HepG2 (cell line): Measurements from ENCODE around the gene UBAC2. TPM values are rescaled to one million over a fixed set of nuclear protein-coding genes. Genes with fewer than 3 reads are reported as not detected.

Experiments
- ATAC-seq: fragments of 200-7000 bp; cut with Tn5 transposase; 3 replicates; pipeline ENCODE4 v1.9.1; 2020; ENCODE audit warnings: mild to moderate bottlenecking, moderate library complexity
- BruUV-seq: library from RNA; stranded (reverse); fragments of 400-500 nt; replicated peaks from 2 replicates; lab custom pipeline; 2021; lab: Mats Ljungman, UMichigan
- CTCF ChIA-PET: fragments of 300-600 bp; formaldehyde crosslinking; extraction: SDS; loops from one replicate; lab custom pipeline; 2021; ENCODE audit warnings: low total read pairs, inconsistent platforms, low intra/inter-chr PET ratio; lab: Yijun Ruan, JAX
- POLR2A ChIA-PET: fragments of 350-600 bp; sonication (Branson Sonifier 250); formaldehyde crosslinking; loops from one replicate; lab custom pipeline; 2020; ENCODE audit warnings: antibody characterized with exemption, inconsistent platforms; lab: Yijun Ruan, JAX
- DNase-seq: peaks from one replicate; pipeline ENCODE4 v3.0.0-alpha.2; 2015; ENCODE audit warnings: low spot score
- FAIRE-seq: peaks from 3 replicates; lab custom pipeline; 2011; peaks lifted over from hg19 to GRCh38; lab: Jason Lieb, UNC
- H2AFZ ChIP-seq: one replicate; pipeline ENCODE4 v1.6.1; 2011; ENCODE audit warnings: low read length, inconsistent platforms
- H3K27ac ChIP-seq: fragments of 300-600 bp; 3 replicates; pipeline ENCODE4 v1.8.0; 2011; ENCODE audit warnings: mixed run types, mild to moderate bottlenecking, mixed read lengths, low read length, inconsistent platforms; ENCODE audit not compliant: insufficient read depth; ENCODE audit errors: extremely low read length
- H3K27me3 ChIP-seq, 2 experiments: fragments of 200-600 bp in 1 of 2; 2 replicates in 1 of 2; 3 replicates in 1 of 2; pipeline versions ENCODE4 v1.6.0 to v1.8.0; 2011; ENCODE audit warnings: low read length in 2 of 2, mild to moderate bottlenecking in 2 of 2, moderate library complexity in 2 of 2, inconsistent platforms in 1 of 2; ENCODE audit not compliant: insufficient read depth in 2 of 2, control insufficient read depth in 1 of 2
- H3K36me3 ChIP-seq, 2 experiments: fragments of 200-600 bp in 1 of 2; replicated peaks in 1 of 2; 2 replicates in 1 of 2; 3 replicates in 1 of 2; pipeline versions ENCODE4 v1.5.1 to v1.8.0; 2011; ENCODE audit warnings: low read length in 2 of 2, inconsistent platforms in 1 of 2; ENCODE audit not compliant: insufficient read depth in 2 of 2, control insufficient read depth in 1 of 2
- H3K4me1 ChIP-seq: 2 replicates; pipeline ENCODE4 v1.5.1; 2012; ENCODE audit warnings: low read length, inconsistent platforms; ENCODE audit not compliant: insufficient read depth
- H3K4me2 ChIP-seq: 2 replicates; pipeline ENCODE4 v1.6.0; 2011; ENCODE audit warnings: low read depth, low read length, inconsistent platforms
- H3K4me3 ChIP-seq, 3 experiments: fragments of 200-600 bp in 1 of 3; sonication (generic), shearing (Covaris generic) in 1 of 3; replicated peaks in 1 of 3; 2 replicates each; pipeline ENCODE4 v1.5.1; 2011 to 2016; ENCODE audit warnings: low read length in 3 of 3, inconsistent platforms in 2 of 3, low read depth in 2 of 3, mild to moderate bottlenecking in 2 of 3, control low read depth in 1 of 3, mixed read lengths in 1 of 3; ENCODE audit not compliant: insufficient read depth in 1 of 3
- H3K79me2 ChIP-seq: one replicate; pipeline ENCODE4 v1.6.1; 2011; ENCODE audit warnings: low read length, inconsistent platforms; ENCODE audit not compliant: insufficient read depth
- H3K9ac ChIP-seq: 2 replicates; pipeline ENCODE4 v1.6.0; 2011; ENCODE audit warnings: mild to moderate bottlenecking, low read depth, low read length, inconsistent platforms; ENCODE audit not compliant: insufficient read depth
- H3K9me3 ChIP-seq: 2 replicates; pipeline ENCODE4 v1.5.1; 2012; ENCODE audit warnings: mild to moderate bottlenecking, low read length
- H4K20me1 ChIP-seq: 2 replicates; pipeline ENCODE4 v1.6.0; 2011; ENCODE audit warnings: inconsistent platforms, mild to moderate bottlenecking, low read length, moderate library complexity; ENCODE audit not compliant: insufficient read depth
- ARID3A ChIP-seq: IDR thresholded peaks from 2 replicates; pipeline ENCODE4 v1.6.1; 2012; ENCODE audit warnings: low read depth, low read length, improper control_type of control experiment
- HMGXB4 ChIP-seq, 2 experiments: sonication (generic) in 1 of 2; formaldehyde crosslinking in 1 of 2; IDR thresholded peaks; 2 replicates each; pipeline versions ENCODE4 v1.4.0 to v1.6.1; 2018 to 2020; ENCODE audit warnings: missing genetic modification reagents in 2 of 2, borderline replicate concordance in 1 of 2, low read depth in 1 of 2, mild to moderate bottlenecking in 1 of 2, missing biosample characterization in 1 of 2
- MED13 ChIP-seq: sonication (generic); formaldehyde crosslinking; IDR thresholded peaks from 2 replicates; pipeline ENCODE4 v1.5.0; 2020; ENCODE audit warnings: missing genetic modification reagents
- THAP7 ChIP-seq: sonication (generic); formaldehyde crosslinking; IDR thresholded peaks from 2 replicates; pipeline ENCODE4 v1.8.1; 2023; ENCODE audit warnings: mild to moderate bottlenecking, missing genetic modification reagents
- ZBTB44 ChIP-seq: sonication (generic); formaldehyde crosslinking; IDR thresholded peaks from 2 replicates; pipeline ENCODE4 v1.4.0; 2020; ENCODE audit warnings: missing genetic modification reagents
- ZNF253 ChIP-seq: sonication (generic); formaldehyde crosslinking; IDR thresholded peaks from 2 replicates; pipeline ENCODE4 v1.8.0; 2022; ENCODE audit warnings: mild to moderate bottlenecking, missing genetic modification reagents, borderline replicate concordance
- ZNF331 ChIP-seq: sonication (generic); formaldehyde crosslinking; IDR thresholded peaks from 2 replicates; pipeline ENCODE4 v1.4.0; 2020; ENCODE audit warnings: missing genetic modification reagents
- ZNF350 ChIP-seq: sonication (generic); formaldehyde crosslinking; IDR thresholded peaks from 2 replicates; pipeline ENCODE4 v1.4.0; 2020; ENCODE audit warnings: mild to moderate bottlenecking, low read depth, missing genetic modification reagents, borderline replicate concordance
- ZNF788 ChIP-seq: sonication (generic); formaldehyde crosslinking; IDR thresholded peaks from 2 replicates; pipeline ENCODE4 v1.5.0; 2020; ENCODE audit warnings: mild to moderate bottlenecking, missing genetic modification reagents, borderline replicate concordance
- ZNF879 ChIP-seq: sonication (generic); formaldehyde crosslinking; IDR thresholded peaks from 2 replicates; pipeline ENCODE4 v1.8.1; 2023; ENCODE audit warnings: missing genetic modification reagents
- WGBS: methylation state at CpG from one replicate; pipeline ENCODE4 v1.1.6; 2017; ENCODE audit warnings: low lambda C conversion rate; 5-methylcytosine and 5-hydroxymethylcytosine counted together
- in situ Hi-C: cut with HindIII; loops from 2 replicates; pipeline ENCODE4 v1.10.0; 2017; ENCODE audit warnings: low pct_unique_long_range_greater_than_20kb; ENCODE audit not compliant: extremely low pct_ligation_motif_present
- intact Hi-C: fragments of 100-400 bp; cut with micrococcal nuclease; formaldehyde crosslinking; loops from one replicate; pipeline ENCODE4 v1.10.0; 2022; ENCODE audit not compliant: unreplicated experiment
- polyA plus RNA-seq, 8 experiments: library from polyadenylated mRNA; depleted of rRNA in 3 of 8; stranded (reverse) in 7 of 8; unstranded in 1 of 8; fragments of >200 nt; fragmentation: Illumina TruSeq in 4 of 8; extraction: Trizol in 4 of 8; gene quantifications; 2 replicates each; pipeline versions ENCODE4 v1.2.1 to v1.2.3, GENCODE V29; 2011 to 2016; ENCODE audit warnings: low read depth in 4 of 8, missing spikeins in 1 of 8, mixed read lengths in 1 of 8; ENCODE audit not compliant: insufficient read depth in 1 of 8
- total RNA-seq, 5 experiments: library from RNA; depleted of rRNA; stranded (reverse); fragments of >200 nt; fragmentation: Illumina TruSeq; extraction: Trizol; gene quantifications; 2 replicates each; pipeline ENCODE4 v1.2.3, GENCODE V29; 2016; ENCODE audit warnings: low read depth in 1 of 5

Gene UBAC2
- total and polyA plus RNA-seq, 2 of the 13 experiments (the other 11 are each of a cell fraction or from before 2014, with no cell fraction given): 61.3 to 80.8 TPM

GRCh38 chr13:99159331-99160061 lies 41.2 kb upstream of the UBAC2 start:
- no TSS peak for BruUV-seq
- no peak overlapping the region for H2AFZ ChIP-seq
- no peaks in the 10 kb centered on the region for H4K20me1 ChIP-seq
- no peaks in the 10 kb centered on the region for H3K27me3 ChIP-seq
- intact Hi-C loops (no loop called here), in situ Hi-C loops (no loop called here)
- no peak for ATAC-seq
- H3K9ac ChIP-seq: no peak overlapping the region
- no peaks in the 10 kb centered on the region for H3K4me1 ChIP-seq
- H3K9me3 ChIP-seq: no peaks in the 10 kb centered on the region
- no peaks in the 10 kb centered on the region for H3K79me2 ChIP-seq
- DNase-seq: no peak
- H3K4me2 ChIP-seq: no peak overlapping the region
- ChIA-PET CTCF (no interaction called here), POLR2A (no interaction called here)
- no peak overlapping the region for H3K27ac ChIP-seq
- FAIRE-seq: no peak
- no peak for TF ChIP-seq THAP7 (CRISPR knock-in tag)
- TF ChIP-seq ZNF350: no peak
- no peak for TF ChIP-seq ZNF879 (CRISPR knock-in tag)
- TF ChIP-seq MED13 (CRISPR knock-in tag): no peak
- no peak for TF ChIP-seq ZNF788 (CRISPR knock-in tag)
- TF ChIP-seq ARID3A: no peak
- TF ChIP-seq ZBTB44: no peak
- TF ChIP-seq ZNF331 (CRISPR knock-in tag): no peak
- TF ChIP-seq ZNF253 (CRISPR knock-in tag): no peak
- TF ChIP-seq HMGXB4 (CRISPR knock-in tag; IDR thresholded peaks at IDR 0.05; ENCODE audit: borderline replicate concordance in 1 of 2, low read depth in 1 of 2): no peak
- no peak overlapping the region for H3K4me3 ChIP-seq
- H3K36me3 ChIP-seq: no peaks in the 10 kb centered on the region
- 24% methylated on average over 8 of the region's 8 CpGs for WGBS
